Measurements from ENCODE around the gene LONP1.

The LONP1 gene

GRCh38 chr19:5677136-5677535, 42.8 kb downstream of the LONP1 start:
- no peak for DNase-seq

- DNase-seq, result no peak
These were observed 43.2 kb downstream of the LONP1 start for GRCh38 chr19:5676772-5677105.

- DNase-seq, result no peak
These were observed 43.7 kb downstream of the LONP1 start for GRCh38 chr19:5676105-5676771.

GRCh38 chr19:5674714-5675113, 45.2 kb downstream of the LONP1 start:
- no peak for DNase-seq

DNA sequence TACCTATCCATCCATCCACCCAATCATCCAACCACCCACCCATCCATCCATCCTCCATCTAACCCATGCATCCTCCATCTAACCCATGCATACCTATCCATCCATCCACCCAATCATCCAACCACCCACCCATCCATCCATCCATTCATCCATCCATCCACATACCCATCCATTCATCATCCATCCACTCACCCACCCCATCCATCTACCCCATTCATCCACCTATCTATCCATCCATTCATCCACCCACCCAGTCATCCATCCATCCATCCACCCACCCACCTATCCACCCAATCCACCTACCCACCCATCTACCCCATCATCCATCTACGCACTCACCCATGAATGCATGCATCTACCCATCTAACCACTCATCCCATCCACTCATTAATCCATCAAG, 46.2 kb downstream of the LONP1 start:
- DNase-seq, result no peak

GRCh38 chr19:5672708-5673459, 47.1 kb downstream of the LONP1 start:
- no peak for DNase-seq

- no peak for DNase-seq
These were observed 48.3 kb downstream of the LONP1 start for GRCh38 chr19:5671600-5671999.

DNA sequence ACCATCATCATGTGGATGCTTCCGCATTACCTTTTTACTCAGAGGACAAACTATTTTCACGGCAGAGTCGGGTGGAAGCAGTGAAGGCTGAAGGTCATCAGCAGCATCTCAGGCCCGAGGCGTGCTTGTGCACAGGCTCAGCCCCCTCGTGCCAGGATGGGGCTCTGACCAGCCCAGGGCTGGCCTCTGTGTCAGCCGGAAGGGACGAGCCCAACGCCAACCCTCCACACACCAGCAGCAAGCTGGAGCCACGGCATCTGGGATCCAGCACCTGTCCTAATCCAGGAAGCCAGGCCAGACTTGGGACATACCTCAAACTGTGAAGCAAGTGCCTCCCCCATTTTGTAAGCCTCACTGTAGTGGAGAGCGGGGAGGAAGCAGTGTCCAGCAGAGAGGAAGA, 50.7 kb downstream of the LONP1 start:
- no peak for DNase-seq

- no peak for DNase-seq
These were observed 52.1 kb downstream of the LONP1 start for GRCh38 chr19:5667751-5668271.

- no peak for DNase-seq
These were observed 52.9 kb downstream of the LONP1 start for GRCh38 chr19:5666921-5667610.

- DNase-seq, result no peak
These were observed 54.0 kb downstream of the LONP1 start for GRCh38 chr19:5665781-5666513.

GRCh38 chr19:5664515-5664914, 55.4 kb downstream of the LONP1 start:
- DNase-seq, result no peak

GRCh38 chr19:5663904-5664303, 56.0 kb downstream of the LONP1 start:
- no peak for DNase-seq

- DNase-seq, result no peak
These were observed 58.5 kb downstream of the LONP1 start for GRCh38 chr19:5661483-5661882.

GRCh38 chr19:5655412-5655811, 64.5 kb downstream of the LONP1 start:
- DNase-seq, result no peak

DNA sequence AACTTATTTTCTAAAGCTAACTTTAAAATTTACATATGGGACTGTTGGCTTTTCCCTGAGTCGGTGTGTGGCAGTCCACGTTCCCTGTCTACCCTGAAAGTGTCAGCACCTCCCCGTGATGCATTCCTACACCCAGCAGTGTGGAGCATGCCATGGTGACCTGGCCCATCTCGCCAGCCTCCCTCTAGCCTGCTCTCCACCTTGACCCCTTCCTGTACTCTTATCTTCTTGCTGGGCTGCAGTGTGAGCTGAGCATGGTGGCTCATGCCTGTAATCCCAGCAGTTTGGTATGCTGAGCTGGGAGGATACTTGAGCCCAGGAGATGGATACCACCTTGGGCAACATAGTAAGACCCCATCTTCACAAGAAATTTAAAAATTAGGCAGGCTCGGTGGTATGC, 65.0 kb downstream of the LONP1 start:
- DNase-seq, result no peak

DNA sequence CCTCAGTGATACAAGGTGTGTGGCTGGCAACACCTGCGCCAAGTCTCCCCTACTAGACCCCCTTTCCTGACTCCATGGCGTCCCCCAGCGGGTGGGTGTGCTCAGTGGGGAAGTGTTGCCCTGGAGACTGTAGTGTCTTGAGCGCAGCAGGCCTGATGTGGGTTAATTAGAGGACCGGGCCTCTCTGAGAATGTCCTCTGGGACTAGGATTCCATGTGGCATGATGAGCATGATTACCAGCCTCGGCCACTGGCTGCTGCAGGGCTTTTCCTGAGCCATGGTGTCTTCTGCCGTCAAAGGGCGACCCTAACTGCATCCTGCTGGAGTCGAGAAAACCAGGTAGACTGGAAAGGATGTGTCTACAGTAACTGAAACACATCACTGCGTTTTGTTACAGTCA, 67.7 kb downstream of the LONP1 start:
- DNase-seq, result no peak

DNA sequence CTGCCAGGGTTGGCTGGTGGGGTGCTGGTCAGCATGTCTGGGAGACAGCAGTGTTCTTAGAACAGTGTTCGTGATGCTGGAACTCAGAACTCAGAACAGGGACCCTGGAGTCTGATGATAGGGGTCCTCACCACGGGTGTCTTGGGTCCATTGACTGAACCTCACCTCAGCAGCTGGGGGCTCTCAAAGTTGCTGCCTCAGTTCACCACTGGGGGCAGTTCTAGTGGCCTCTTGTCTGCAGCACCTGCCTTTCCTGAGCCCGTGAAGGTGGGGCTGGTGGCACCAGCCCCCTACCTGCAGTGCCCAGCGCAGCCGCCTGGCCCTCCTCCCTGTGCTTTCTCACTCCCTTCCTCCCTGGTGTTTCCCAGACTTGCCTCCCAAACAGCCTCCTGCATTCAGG, 68.6 kb downstream of the LONP1 start:
- DNase-seq, result no peak

GRCh38 chr19:5648464-5648863, 71.5 kb downstream of the LONP1 start:
- DNase-seq, result no peak

DNA sequence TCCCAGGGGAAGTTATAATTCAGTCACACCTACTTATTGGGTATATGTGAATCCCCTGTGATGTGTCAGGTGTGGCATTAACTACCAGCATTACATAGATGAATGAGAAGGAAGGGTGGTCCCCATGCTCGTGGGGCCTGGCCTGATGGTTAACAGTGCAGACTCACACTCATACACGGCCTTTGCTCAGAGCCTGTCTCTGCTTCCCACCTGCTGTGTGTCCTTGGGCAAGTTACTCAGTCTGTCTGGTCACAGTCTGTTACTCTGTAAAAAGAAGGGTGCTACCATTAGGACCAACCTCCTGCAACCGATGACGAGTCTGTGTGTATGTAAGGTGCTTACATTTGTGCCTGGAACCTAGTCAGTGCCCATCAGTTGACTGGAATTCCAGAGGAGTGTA, 73.2 kb downstream of the LONP1 start:
- DNase-seq, result no peak

- no peak for DNase-seq
These were observed 74.5 kb downstream of the LONP1 start for GRCh38 chr19:5645409-5645808.

- DNase-seq, result no peak
These were observed 75.9 kb downstream of the LONP1 start for GRCh38 chr19:5644037-5644436.

DNA sequence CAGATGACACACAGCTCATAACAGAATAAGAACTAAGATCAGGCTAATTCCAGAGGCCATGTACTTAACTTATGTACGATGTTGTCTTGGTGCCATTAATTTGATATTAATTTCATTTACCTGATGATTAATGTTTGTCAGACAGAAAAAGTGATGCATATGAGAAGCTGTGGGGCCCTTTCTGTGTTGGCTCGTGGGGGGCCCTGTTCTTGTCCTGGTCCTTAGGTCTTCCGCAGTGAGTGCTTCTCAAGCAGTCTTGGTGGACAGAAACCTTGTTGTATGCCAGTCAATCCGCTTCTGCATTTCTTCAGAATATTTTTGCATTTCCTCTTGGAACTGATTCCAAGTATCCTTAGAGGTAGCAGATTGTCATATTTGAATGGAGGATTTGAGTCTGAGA, 76.9 kb downstream of the LONP1 start:
- no peak for DNase-seq
